Measurements from ENCODE around the gene MKNK1. TPM values are rescaled to one million over a fixed set of nuclear protein-coding genes. Genes with fewer than 3 reads are reported as not detected.

Gene MKNK1
- total and polyA plus RNA-seq, 2 experiments from 2014 or later = 18.6 to 23.7 TPM

- H3K4me3 ChIP-seq = no peak overlapping the region
- no peaks in the 10 kb centered on the region for H3K36me3 ChIP-seq
- H3K27me3 ChIP-seq = peaks cover 84% of the 10 kb centered on the region
- no peak overlapping the region for H3K27ac ChIP-seq
- H3K4me1 ChIP-seq (ENCODE audit: low read depth) = no peaks in the 10 kb centered on the region
- no peak for DNase-seq (ENCODE audit: low read depth in 1 of 2, low spot score in 1 of 2)
- H3K9me3 ChIP-seq (ENCODE audit: low read depth) = no peaks in the 10 kb centered on the region
- no peak for TF ChIP-seq CTCF (IDR thresholded peaks at IDR 0.05; ENCODE audit: low read depth, low read length)
Measured at GRCh38 chr1:46543761-46544560, 60.1 kb downstream of the MKNK1 start.

DNA sequence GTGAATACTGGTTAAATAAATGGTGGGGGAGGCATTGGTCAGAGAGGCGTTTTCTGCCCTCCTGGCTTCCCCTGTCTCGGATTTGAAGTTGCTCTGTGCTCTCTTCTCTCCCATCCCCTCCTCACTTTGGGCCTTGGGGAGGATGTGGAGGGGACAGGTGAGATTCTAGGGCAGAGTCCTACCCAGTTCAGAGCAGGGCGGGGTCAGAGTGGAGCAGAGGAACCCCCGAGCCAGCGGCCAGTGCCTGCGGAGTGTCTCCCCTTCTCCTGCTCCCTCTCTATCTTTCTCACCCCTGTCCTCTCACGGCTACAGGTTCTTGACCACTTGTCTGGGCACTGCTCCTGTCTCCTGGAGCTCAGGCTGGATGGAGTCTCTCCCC is 60.7 kb downstream of the MKNK1 start:
- Histone ChIP-seq H3K4me1 (ENCODE audit: low read depth) (no peaks in the 10 kb centered on the region), H3K27ac (no peak overlapping the region), H3K27me3 (peaks cover 84% of the 10 kb centered on the region), H3K36me3 (no peaks in the 10 kb centered on the region), H3K4me3 (no peak overlapping the region), H3K9me3 (ENCODE audit: low read depth) (no peaks in the 10 kb centered on the region)
- no peak for TF ChIP-seq CTCF (IDR thresholded peaks at IDR 0.05; ENCODE audit: low read depth, low read length)
- no peak for DNase-seq (ENCODE audit: low read depth in 1 of 2, low spot score in 1 of 2)

DNA sequence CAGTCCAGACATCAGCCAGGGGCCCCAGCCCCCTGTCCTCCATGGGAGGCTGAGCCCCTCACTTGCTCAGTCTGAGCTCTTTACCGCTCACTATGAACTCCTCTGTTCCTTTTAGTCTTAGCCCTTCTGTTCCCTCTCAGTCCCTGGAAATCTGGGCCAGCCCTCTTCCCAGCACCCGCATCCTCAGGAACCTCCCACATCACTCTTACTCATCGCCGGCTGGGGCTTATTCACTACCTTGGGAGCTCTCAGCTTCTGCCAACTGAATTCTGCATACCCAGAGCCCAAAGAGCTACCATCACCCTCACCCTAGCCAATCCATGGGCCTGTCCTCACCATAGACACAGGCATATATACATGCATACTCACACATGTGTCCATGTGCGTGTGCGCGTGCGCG is 64.1 kb downstream of the MKNK1 start:
- Histone ChIP-seq H3K36me3 (no peaks in the 10 kb centered on the region), H3K27ac (no peak overlapping the region), H3K4me1 (ENCODE audit: low read depth) (no peaks in the 10 kb centered on the region), H3K4me3 (no peak overlapping the region), H3K27me3 (peaks cover 58% of the 10 kb centered on the region), H3K9me3 (ENCODE audit: low read depth) (no peaks in the 10 kb centered on the region)
- TF ChIP-seq CTCF (IDR thresholded peaks at IDR 0.05; ENCODE audit: low read depth, low read length) = no peak
- peak in 1 of 2 donors; percentile 80 for DNase-seq (ENCODE audit: low read depth in 1 of 2, low spot score in 1 of 2)

- no peak for TF ChIP-seq CTCF (IDR thresholded peaks at IDR 0.05; ENCODE audit: low read depth, low read length)
- peaks cover 58% of the 10 kb centered on the region for H3K27me3 ChIP-seq
Measured at GRCh38 chr1:46538147-46538546, 65.9 kb downstream of the MKNK1 start.

DNA sequence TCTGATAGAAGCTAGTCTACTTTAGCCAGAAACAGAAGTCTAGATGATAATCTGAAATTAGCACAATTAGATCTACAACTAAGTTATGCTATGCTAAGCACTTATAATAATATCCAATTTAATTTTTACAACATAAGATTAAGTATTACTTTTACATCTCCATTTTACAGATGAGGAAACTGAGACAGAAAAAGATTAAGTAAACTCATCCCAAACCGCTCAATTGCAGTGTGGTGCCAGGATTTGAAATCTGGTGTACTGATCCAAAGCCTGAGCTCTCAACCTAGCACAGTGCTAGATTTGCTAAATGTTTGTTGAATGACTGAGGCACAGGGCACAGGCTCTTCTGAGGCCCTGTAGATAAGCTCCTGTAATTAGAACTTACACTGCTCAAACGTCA is 66.4 kb downstream of the MKNK1 start:
- Histone ChIP-seq H3K4me1 (ENCODE audit: low read depth) (no peaks in the 10 kb centered on the region), H3K27me3 (peaks cover 57% of the 10 kb centered on the region), H3K9me3 (ENCODE audit: low read depth) (no peaks in the 10 kb centered on the region), H3K27ac (no peak overlapping the region), H3K4me3 (no peak overlapping the region), H3K36me3 (no peaks in the 10 kb centered on the region)
- TF ChIP-seq CTCF (IDR thresholded peaks at IDR 0.05; ENCODE audit: low read depth, low read length) = no peak
- no peak for DNase-seq (ENCODE audit: low read depth in 1 of 2, low spot score in 1 of 2)

More at GRCh38 chr1:46538147-46538546, 65.9 kb downstream of the MKNK1 start:
- H3K36me3 ChIP-seq = no peaks in the 10 kb centered on the region
- no peak for DNase-seq (ENCODE audit: low read depth in 1 of 2, low spot score in 1 of 2)
- H3K4me3 ChIP-seq = no peak overlapping the region
- H3K4me1 ChIP-seq (ENCODE audit: low read depth) = no peaks in the 10 kb centered on the region
- no peaks in the 10 kb centered on the region for H3K9me3 ChIP-seq (ENCODE audit: low read depth)
- H3K27ac ChIP-seq = no peak overlapping the region

Measured in cardiac muscle cell (in vitro differentiated cells and primary cell).